ENCODE data around the gene ARHGEF17.

Gene ARHGEF17

GRCh38 chr11:73333640-73334383 lies 25.7 kb downstream of the ARHGEF17 start:
- DNase-seq (ENCODE audit: low read depth) = no peak
- no peak for TF ChIP-seq CTCF (IDR thresholded peaks at IDR 0.05; ENCODE audit: control insufficient read depth, extremely low read depth, insufficient read depth)
- no peak overlapping the region for H3K4me3 ChIP-seq (ENCODE audit: low read depth, low read length)

GRCh38 chr11:73334384-73335203 lies 26.5 kb downstream of the ARHGEF17 start:
- H3K4me3 ChIP-seq (ENCODE audit: low read depth, low read length) = no peak overlapping the region
- no peak for TF ChIP-seq CTCF (IDR thresholded peaks at IDR 0.05; ENCODE audit: control insufficient read depth, extremely low read depth, insufficient read depth)
- no peak for DNase-seq (ENCODE audit: low read depth)

GRCh38 chr11:73335204-73335923 lies 27.3 kb downstream of the ARHGEF17 start:
- peak; percentile 19 for DNase-seq (ENCODE audit: low read depth)
- no peak overlapping the region for H3K4me3 ChIP-seq (ENCODE audit: low read depth, low read length)
- TF ChIP-seq CTCF (IDR thresholded peaks at IDR 0.05; ENCODE audit: control insufficient read depth, extremely low read depth, insufficient read depth) = peak; percentile 87

GRCh38 chr11:73337846-73338245 lies 29.8 kb downstream of the ARHGEF17 start:
- no peak for TF ChIP-seq CTCF (IDR thresholded peaks at IDR 0.05; ENCODE audit: control insufficient read depth, extremely low read depth, insufficient read depth)
- H3K4me3 ChIP-seq (ENCODE audit: low read depth, low read length) = no peak overlapping the region
- DNase-seq (ENCODE audit: low read depth) = no peak

GRCh38 chr11:73338279-73338678 lies 30.2 kb downstream of the ARHGEF17 start:
- TF ChIP-seq CTCF (IDR thresholded peaks at IDR 0.05; ENCODE audit: control insufficient read depth, extremely low read depth, insufficient read depth) = no peak
- DNase-seq (ENCODE audit: low read depth) = no peak
- H3K4me3 ChIP-seq (ENCODE audit: low read depth, low read length) = no peak overlapping the region

- TF ChIP-seq CTCF (IDR thresholded peaks at IDR 0.05; ENCODE audit: control insufficient read depth, extremely low read depth, insufficient read depth) = no peak
- DNase-seq (ENCODE audit: low read depth) = no peak
- H3K4me3 ChIP-seq (ENCODE audit: low read depth, low read length) = no peak overlapping the region
Measured at GRCh38 chr11:73340164-73340563, 32.1 kb downstream of the ARHGEF17 start.

Data from LNCaP clone FGC (cell line).